Thoracic aorta (tissue), 2 donors: ENCODE data around the gene MARCHF5. TPM values are rescaled to one million over a fixed set of nuclear protein-coding genes. Genes with fewer than 3 reads are reported as not detected.

Source experiments
- ATAC-seq: fragments of 150-250 bp; one replicate; pipeline ENCODE4 v1.8.0; 2017; ENCODE audit warnings: low read depth; ENCODE audit not compliant: insufficient number of reproducible peaks, low FRiP score
- DNase-seq: peaks from one replicate; pipeline ENCODE4 v3.0.0-alpha.2; 2020; ENCODE audit warnings: low spot score
- H3K27ac ChIP-seq, 2 donors: fragments of 200-600 bp; sonication (generic); 1 replicate in 1 of 2; 2 replicates in 1 of 2; pipeline ENCODE4 v1.5.1; 2016; ENCODE audit warnings: mild to moderate bottlenecking in 2 of 2, moderate library complexity in 2 of 2
- H3K27me3 ChIP-seq: fragments of 200-600 bp; sonication (generic); replicated peaks from 2 replicates; pipeline ENCODE4 v1.6.0; 2016; ENCODE audit warnings: mild to moderate bottlenecking; ENCODE audit not compliant: insufficient read depth
- H3K36me3 ChIP-seq: fragments of 200-600 bp; sonication (generic); one replicate; pipeline ENCODE4 v1.5.1; 2016
- H3K4me1 ChIP-seq, 2 donors: fragments of 200-600 bp; sonication (generic); 1 replicate in 1 of 2; 2 replicates in 1 of 2; pipeline versions ENCODE4 v1.5.1 to v1.6.0; 2016; ENCODE audit warnings: low read depth in 2 of 2, mild to moderate bottlenecking in 1 of 2; ENCODE audit not compliant: control insufficient read depth in 1 of 2
- H3K4me3 ChIP-seq: fragments of 200-600 bp; sonication (generic); 2 replicates; pipeline ENCODE4 v1.5.1; 2016; ENCODE audit warnings: mild to moderate bottlenecking
- H3K9me3 ChIP-seq: fragments of 200-600 bp; sonication (generic); 2 replicates; pipeline ENCODE4 v1.5.1; 2016
- total RNA-seq, 2 donors: library from RNA; depleted of rRNA; stranded (reverse); fragments of >200 nt; gene quantifications; one replicate each; pipeline versions ENCODE4 v1.1.0 to v1.2.3, GENCODE V29; 2016
- TF ChIP-seq, protein P1 (sequence below): fragments of 200-600 bp; sonication (generic); IDR thresholded peaks from one replicate; pipeline ENCODE4 v1.5.1; 2019; ENCODE audit warnings: antibody characterized with exemption

Gene MARCHF5
- total RNA-seq, 2 donors from 2014 or later = 19.6 to 29.1 TPM

DNA sequence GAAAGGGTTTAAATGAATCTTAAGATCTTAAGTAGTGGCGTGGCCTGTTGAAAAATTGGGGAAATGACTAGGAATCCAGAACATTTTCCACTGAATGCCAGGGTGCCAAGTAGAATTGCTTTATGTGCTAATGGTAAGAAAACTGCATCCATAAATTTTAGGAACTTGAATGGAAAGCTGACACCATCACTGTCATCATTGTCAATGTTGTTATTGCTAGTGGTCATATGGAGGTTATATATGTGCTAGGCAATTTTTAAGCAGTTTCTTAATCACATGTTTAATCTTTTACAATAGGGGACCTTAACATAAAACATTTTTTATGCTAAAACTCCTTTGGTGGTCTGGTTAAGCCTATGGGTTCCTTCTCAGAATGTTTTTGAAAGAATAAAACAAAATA is 13.1 kb downstream of the MARCHF5 start:
- Histone ChIP-seq H3K27ac (no peak overlapping the region), H3K9me3 (no peaks in the 10 kb centered on the region), H3K27me3 (no peaks in the 10 kb centered on the region), H3K36me3 (no peaks in the 10 kb centered on the region), H3K4me1 (peaks cover 0 to 4% of the 10 kb centered on the region in 2 donors), H3K4me3 (no peak overlapping the region)
- no peak for DNase-seq
- TF ChIP-seq, protein P1, sequence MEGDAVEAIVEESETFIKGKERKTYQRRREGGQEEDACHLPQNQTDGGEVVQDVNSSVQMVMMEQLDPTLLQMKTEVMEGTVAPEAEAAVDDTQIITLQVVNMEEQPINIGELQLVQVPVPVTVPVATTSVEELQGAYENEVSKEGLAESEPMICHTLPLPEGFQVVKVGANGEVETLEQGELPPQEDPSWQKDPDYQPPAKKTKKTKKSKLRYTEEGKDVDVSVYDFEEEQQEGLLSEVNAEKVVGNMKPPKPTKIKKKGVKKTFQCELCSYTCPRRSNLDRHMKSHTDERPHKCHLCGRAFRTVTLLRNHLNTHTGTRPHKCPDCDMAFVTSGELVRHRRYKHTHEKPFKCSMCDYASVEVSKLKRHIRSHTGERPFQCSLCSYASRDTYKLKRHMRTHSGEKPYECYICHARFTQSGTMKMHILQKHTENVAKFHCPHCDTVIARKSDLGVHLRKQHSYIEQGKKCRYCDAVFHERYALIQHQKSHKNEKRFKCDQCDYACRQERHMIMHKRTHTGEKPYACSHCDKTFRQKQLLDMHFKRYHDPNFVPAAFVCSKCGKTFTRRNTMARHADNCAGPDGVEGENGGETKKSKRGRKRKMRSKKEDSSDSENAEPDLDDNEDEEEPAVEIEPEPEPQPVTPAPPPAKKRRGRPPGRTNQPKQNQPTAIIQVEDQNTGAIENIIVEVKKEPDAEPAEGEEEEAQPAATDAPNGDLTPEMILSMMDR = no peak
- no peak for ATAC-seq

DNA sequence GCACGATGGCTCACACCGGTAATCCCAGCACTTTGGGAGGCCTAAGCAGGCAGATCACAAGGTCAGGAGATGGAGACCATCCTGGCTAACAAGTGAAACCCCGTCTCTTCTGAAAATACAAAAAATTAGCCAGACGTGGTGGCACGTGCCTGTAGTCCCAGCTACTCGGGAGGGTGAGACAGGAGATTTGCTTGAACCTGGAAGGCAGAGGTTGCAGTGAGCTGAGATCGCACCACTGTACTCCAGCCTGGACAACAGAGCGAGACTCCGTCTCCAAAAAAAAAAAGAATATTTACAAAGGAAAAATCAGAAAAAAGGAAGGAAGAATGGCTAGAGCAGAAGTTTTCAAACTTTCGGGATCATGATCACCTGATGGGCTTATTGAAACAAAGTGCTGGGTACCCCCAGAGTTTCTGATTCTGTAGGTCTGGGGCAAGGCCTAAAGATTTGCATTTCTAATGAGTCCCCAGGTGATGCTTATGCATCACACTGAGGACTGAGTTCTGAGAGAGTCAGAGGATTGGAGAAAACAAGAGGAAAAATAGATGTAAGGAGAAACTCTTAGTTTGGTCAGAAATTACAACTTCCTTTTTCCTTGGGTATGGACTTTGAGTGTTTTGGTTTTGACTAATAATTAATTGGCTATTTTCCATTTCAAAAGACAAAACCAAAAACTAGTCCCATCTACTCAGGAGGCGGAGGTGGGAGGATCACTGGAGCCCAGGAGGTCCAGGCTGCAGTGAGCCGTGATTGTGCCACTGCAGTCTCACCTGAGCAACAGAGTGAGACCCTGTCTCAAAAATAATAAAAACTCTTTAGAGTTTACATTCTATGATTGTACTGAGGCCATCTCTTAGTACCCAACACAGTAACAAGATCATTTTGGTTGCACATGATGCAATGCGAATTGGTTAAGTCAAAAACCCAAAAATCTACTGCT is 14.4 kb downstream of the MARCHF5 start:
- TF ChIP-seq, protein P1 = no peak
- no peak overlapping the region for H3K27ac ChIP-seq
- ATAC-seq (no peak), DNase-seq (no peak)
- no peaks in the 10 kb centered on the region for H3K36me3 ChIP-seq
- no peak overlapping the region for H3K4me3 ChIP-seq
- peaks cover 0 to 4% of the 10 kb centered on the region in 2 donors for H3K4me1 ChIP-seq
- no peaks in the 10 kb centered on the region for H3K27me3 ChIP-seq
- no peaks in the 10 kb centered on the region for H3K9me3 ChIP-seq

DNA sequence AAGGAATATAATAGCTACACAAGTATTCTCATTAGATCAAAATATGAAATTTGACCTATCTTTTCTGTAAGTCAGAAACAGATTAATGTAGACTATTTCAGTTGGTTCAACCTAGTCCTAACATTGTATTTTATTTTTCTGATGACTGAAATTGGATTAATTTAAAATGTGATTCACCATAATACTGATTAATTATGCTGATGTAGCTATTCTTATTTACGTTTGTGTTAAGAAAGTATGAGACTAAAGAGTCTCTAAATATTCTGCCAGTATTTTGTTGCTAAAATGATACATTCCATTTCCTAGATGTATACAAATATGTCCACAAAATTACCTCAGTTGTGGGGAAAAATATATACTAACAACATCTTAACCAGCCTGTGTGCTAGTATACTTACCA is 18.3 kb downstream of the MARCHF5 start:
- Histone ChIP-seq H3K4me1 (no peaks in the 10 kb centered on the region), H3K27ac (no peak overlapping the region), H3K36me3 (peaks cover 3% of the 10 kb centered on the region), H3K27me3 (no peaks in the 10 kb centered on the region), H3K9me3 (no peaks in the 10 kb centered on the region), H3K4me3 (no peak overlapping the region)
- no peak for DNase-seq
- TF ChIP-seq, protein P1 = no peak
- no peak for ATAC-seq

DNA sequence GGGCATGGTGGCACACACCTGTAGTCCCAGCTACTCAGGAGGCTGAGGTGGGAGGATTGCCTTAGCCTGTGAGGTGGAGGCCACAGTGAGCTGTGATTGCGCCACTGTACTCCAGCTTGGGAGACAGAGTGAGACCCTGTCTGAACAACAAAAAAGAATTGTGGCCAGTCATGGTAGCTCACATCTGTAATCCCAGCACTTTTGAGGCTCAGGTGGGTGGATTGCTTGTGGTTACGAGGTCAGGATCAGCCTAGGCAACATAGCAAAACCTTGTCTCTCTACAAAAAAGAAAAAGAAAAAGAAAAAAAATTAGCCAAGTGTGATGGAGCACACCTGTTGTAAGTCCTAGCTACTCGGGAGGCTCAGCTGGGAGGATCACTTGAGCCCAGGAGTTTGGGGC is 22.8 kb downstream of the MARCHF5 start:
- peaks cover 3% of the 10 kb centered on the region for H3K36me3 ChIP-seq
- no peak overlapping the region for H3K27ac ChIP-seq
- H3K4me3 ChIP-seq = no peak overlapping the region
- TF ChIP-seq, protein P1 = no peak
- H3K27me3 ChIP-seq = no peaks in the 10 kb centered on the region
- DNase-seq = no peak
- H3K4me1 ChIP-seq = no peaks in the 10 kb centered on the region
- ATAC-seq = no peak
- no peaks in the 10 kb centered on the region for H3K9me3 ChIP-seq

DNA sequence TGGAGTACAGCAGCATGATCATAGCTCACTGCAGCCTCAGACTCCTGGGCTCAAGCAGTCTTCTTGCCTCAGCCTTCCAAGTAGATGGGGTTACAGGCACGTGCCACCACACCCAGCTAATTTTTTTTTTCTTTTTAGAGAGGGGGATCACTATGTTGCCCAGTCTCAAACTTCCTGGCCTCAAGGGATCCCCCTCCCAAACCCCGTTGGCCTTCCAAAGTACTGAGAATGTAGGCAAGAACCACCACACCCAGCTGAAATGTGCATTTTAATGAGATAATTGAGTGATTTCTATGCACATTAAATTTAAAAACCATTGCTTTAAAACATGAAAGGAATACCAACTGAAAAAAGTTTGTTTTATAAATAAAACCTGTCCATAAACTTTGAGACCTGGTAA is 25.6 kb downstream of the MARCHF5 start:
- H3K36me3 ChIP-seq = peaks cover 3% of the 10 kb centered on the region
- no peak overlapping the region for H3K4me3 ChIP-seq
- H3K4me1 ChIP-seq = no peaks in the 10 kb centered on the region
- no peaks in the 10 kb centered on the region for H3K9me3 ChIP-seq
- ATAC-seq = no peak
- no peak for DNase-seq
- TF ChIP-seq, protein P1 = no peak
- H3K27ac ChIP-seq = no peak overlapping the region
- H3K27me3 ChIP-seq = no peaks in the 10 kb centered on the region
